PC-9 (cell line): ENCODE measurements around the gene NATD1. TPM values are rescaled to one million over a fixed set of nuclear protein-coding genes. Genes with fewer than 3 reads are reported as not detected.

Experiments
- BruUV-seq: library from RNA; stranded (reverse); fragments of 400-500 nt; replicated peaks from 2 replicates; lab custom pipeline; 2021; lab: Mats Ljungman, UMichigan
- CTCF ChIA-PET: fragments of 300-600 bp; sonication (Branson Sonifier 250); formaldehyde crosslinking; loops from one replicate; lab custom pipeline; 2022; ENCODE audit warnings: antibody characterized with exemption; lab: Charles Lee
- POLR2A ChIA-PET: fragments of 300-600 bp; sonication (Branson Sonifier 250); formaldehyde crosslinking; loops from one replicate; lab custom pipeline; 2022; ENCODE audit warnings: antibody characterized with exemption; ENCODE audit not compliant: unreplicated experiment; lab: Charles Lee
- DNase-seq, 2 experiments: peaks; one replicate each; pipeline versions ENCODE4 v3.0.0 to v3.0.0-alpha.2; 2015 to 2022; ENCODE audit warnings: mixed read lengths in 1 of 2
- H2AFZ ChIP-seq: fragments of 200-600 bp; sonication (generic); 2 replicates; pipeline ENCODE4 v1.8.1; 2017; ENCODE audit warnings: antibody characterized with exemption
- H3F3A ChIP-seq: fragments of 200-600 bp; sonication (generic); 2 replicates; pipeline ENCODE4 v1.8.1; 2017; ENCODE audit warnings: antibody characterized with exemption, mild to moderate bottlenecking, low read depth; ENCODE audit not compliant: insufficient read depth
- H3K27ac ChIP-seq: fragments of 200-600 bp; sonication (generic); 2 replicates; pipeline ENCODE4 v1.6.1; 2016; ENCODE audit warnings: mixed run types
- H3K27me3 ChIP-seq: fragments of 200-600 bp; sonication (generic); 2 replicates; pipeline ENCODE4 v1.6.1; 2016; ENCODE audit warnings: low read depth, mixed run types; ENCODE audit not compliant: insufficient read depth
- H3K36me3 ChIP-seq: fragments of 200-600 bp; sonication (generic); 2 replicates; pipeline ENCODE4 v1.6.1; 2016; ENCODE audit warnings: low read depth, mixed run types
- H3K4me1 ChIP-seq: fragments of 200-600 bp; sonication (generic); replicated peaks from 2 replicates; pipeline ENCODE4 v1.6.1; 2016; ENCODE audit warnings: mixed run types; ENCODE audit not compliant: insufficient read depth
- H3K4me2 ChIP-seq: fragments of 200-600 bp; sonication (generic); 2 replicates; pipeline ENCODE4 v1.6.1; 2017; ENCODE audit warnings: mixed run types
- H3K4me3 ChIP-seq: fragments of 200-600 bp; sonication (generic); 2 replicates; pipeline ENCODE4 v1.6.1; 2016; ENCODE audit warnings: mixed run types
- H3K79me2 ChIP-seq: fragments of 200-600 bp; sonication (generic); 2 replicates; pipeline ENCODE4 v1.6.1; 2017; ENCODE audit warnings: low read depth, mixed run types
- H3K9me2 ChIP-seq: fragments of 200-600 bp; sonication (generic); 2 replicates; pipeline ENCODE4 v1.8.1; 2017; ENCODE audit warnings: mild to moderate bottlenecking; ENCODE audit not compliant: insufficient read depth
- H3K9me3 ChIP-seq: fragments of 200-600 bp; sonication (generic); 2 replicates; pipeline ENCODE4 v1.8.1; 2016; ENCODE audit warnings: low read depth; ENCODE audit not compliant: insufficient read depth
- H4K20me1 ChIP-seq: fragments of 200-600 bp; sonication (generic); 2 replicates; pipeline ENCODE4 v1.8.1; 2017; ENCODE audit not compliant: insufficient read depth
- EZH2 ChIP-seq: fragments of 200-600 bp; sonication (generic); IDR thresholded peaks from 2 replicates; pipeline ENCODE4 v1.8.0; 2017; ENCODE audit warnings: antibody characterized with exemption, low read depth
- intact Hi-C: fragments of 100-400 bp; cut with micrococcal nuclease; formaldehyde crosslinking; loops from one replicate; pipeline ENCODE4 v1.10.0; 2022; ENCODE audit not compliant: unreplicated experiment
- total RNA-seq: library from RNA; stranded (reverse); gene quantifications from 2 replicates; pipeline ENCODE4 v1.2.3, GENCODE V29; 2021
- TF ChIP-seq, protein P1 (sequence below): fragments of 200-600 bp; sonication (generic); conservative IDR thresholded peaks from 2 replicates; pipeline ENCODE4 v1.6.1; 2017; ENCODE audit warnings: mixed run types, antibody characterized with exemption, mild to moderate bottlenecking, moderate library complexity

Gene NATD1
- total RNA-seq, 1 experiment from 2014 or later = 5.4 TPM

DNA sequence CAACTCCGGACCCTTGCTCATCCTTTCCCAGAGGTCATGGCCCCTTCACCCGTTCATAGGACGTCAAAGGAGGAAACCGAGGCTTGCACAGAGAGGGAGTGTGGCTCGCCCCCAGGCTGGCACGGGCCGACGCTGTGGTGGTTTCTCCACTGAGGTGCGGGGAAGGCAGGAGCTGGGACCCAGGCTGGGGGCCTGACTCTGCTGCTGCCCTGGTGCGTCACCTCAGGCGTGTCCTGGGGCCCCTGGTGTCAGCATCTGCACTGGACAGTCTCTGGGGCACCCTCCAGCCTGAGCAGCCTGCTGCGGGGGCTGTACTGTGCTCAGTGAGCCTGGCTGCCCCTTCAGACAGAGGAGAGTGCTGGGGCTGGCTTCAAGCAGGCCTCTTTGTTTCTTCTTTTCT lies 38.7 kb upstream of the NATD1 start:
- Histone ChIP-seq H3K9me3 (no peaks in the 10 kb centered on the region), H4K20me1 (peaks cover 65% of the 10 kb centered on the region), H3K79me2 (peaks cover 89% of the 10 kb centered on the region), H3K9me2 (no peaks in the 10 kb centered on the region), H3K4me3 (no peak overlapping the region), H3K27ac (no peak overlapping the region), H2AFZ (no peak overlapping the region), H3K4me1 (peaks cover 21% of the 10 kb centered on the region), H3K27me3 (no peaks in the 10 kb centered on the region), H3K36me3 (no peaks in the 10 kb centered on the region), H3K4me2 (no peak overlapping the region), H3F3A (peaks cover 20% of the 10 kb centered on the region)
- no peak for TF ChIP-seq EZH2
- TF ChIP-seq, protein P1, sequence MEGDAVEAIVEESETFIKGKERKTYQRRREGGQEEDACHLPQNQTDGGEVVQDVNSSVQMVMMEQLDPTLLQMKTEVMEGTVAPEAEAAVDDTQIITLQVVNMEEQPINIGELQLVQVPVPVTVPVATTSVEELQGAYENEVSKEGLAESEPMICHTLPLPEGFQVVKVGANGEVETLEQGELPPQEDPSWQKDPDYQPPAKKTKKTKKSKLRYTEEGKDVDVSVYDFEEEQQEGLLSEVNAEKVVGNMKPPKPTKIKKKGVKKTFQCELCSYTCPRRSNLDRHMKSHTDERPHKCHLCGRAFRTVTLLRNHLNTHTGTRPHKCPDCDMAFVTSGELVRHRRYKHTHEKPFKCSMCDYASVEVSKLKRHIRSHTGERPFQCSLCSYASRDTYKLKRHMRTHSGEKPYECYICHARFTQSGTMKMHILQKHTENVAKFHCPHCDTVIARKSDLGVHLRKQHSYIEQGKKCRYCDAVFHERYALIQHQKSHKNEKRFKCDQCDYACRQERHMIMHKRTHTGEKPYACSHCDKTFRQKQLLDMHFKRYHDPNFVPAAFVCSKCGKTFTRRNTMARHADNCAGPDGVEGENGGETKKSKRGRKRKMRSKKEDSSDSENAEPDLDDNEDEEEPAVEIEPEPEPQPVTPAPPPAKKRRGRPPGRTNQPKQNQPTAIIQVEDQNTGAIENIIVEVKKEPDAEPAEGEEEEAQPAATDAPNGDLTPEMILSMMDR = no peak
- ChIA-PET CTCF (no interaction called here), POLR2A (no interaction called here)
- intact Hi-C loops = no loop called here
- no peak for DNase-seq
- no TSS peak for BruUV-seq

DNA sequence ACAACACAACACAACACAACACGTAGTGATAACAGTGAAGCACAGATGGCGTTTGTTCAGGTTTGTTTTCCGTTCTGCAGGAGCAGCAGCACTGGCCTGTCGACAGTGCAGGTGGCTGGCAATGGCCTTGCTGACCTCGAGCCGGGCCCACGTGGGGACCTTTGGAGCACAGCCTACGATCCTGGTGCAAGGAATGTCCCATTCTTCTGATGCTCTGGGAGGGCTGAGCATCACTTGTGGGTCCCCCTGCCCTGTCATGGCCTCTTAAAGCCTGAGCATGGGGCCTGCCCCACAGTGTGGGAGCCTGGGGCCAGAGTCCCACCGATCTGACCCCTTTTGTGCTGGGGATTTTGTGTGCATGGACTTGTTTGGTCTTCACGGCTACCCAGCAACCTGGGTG lies 38.1 kb upstream of the NATD1 start:
- no peak for DNase-seq

DNA sequence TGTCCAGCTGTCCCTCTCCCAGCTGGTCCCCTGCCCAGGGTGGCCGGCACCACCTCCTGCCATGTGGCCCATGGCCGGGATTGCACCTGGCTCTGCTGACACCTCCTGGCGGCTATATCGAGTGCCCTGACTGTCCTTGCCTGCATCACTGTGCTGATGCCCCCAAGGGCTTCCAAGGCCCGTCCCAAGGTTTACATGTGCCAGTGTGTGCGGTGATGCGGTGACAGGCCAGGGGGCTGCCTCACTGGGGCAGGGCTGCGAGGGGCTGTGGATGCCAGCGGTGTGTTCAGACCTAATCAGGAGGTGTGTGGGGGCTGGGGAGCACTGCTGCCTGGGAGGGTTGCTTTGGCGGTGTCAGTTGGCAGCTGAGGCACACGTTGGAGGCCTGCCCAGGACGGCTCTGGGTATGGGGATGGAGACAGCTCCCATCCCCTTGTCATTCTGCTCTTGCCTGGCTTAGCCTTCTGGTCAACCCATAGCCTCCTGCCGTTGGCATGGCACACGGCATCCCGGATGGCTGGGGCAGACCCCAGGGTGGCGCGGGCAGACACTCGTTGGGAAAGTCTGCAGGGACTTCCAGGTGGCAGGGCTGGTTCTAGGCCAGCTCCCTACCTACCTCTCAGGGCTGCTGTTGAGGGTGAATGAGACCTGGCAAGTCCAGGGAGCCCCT lies 36.8 kb upstream of the NATD1 start:
- POLR2A ChIA-PET = interaction anchor here (0.7 kb wide), 1 partner anchor 101 kb away, joined by 5 read pairs; no protein-coding TSS in a partner anchor
- CTCF ChIA-PET = no interaction called here
- intact Hi-C loops = loop anchor here (5.0 kb wide), 2 partner anchors 38 to 163 kb away; partner anchors contain the start of genes DHRS7B and NATD1
- Histone ChIP-seq H3K79me2 (peaks cover 90% of the 10 kb centered on the region), H3K27ac (no peak overlapping the region), H3K9me3 (no peaks in the 10 kb centered on the region), H3K4me3 (no peak overlapping the region), H4K20me1 (peaks cover 48% of the 10 kb centered on the region), H3K36me3 (no peaks in the 10 kb centered on the region), H2AFZ (no peak overlapping the region), H3K4me2 (no peak overlapping the region), H3K27me3 (no peaks in the 10 kb centered on the region), H3K4me1 (peaks cover 24% of the 10 kb centered on the region), H3F3A (peaks cover 31% of the 10 kb centered on the region), H3K9me2 (no peaks in the 10 kb centered on the region)
- no peak for DNase-seq
- TF ChIP-seq, protein P1 = no peak
- TF ChIP-seq EZH2 = no peak
- no TSS peak for BruUV-seq

More for the DNA sequence above, 38.1 kb upstream of the NATD1 start:
- Histone ChIP-seq H2AFZ (no peak overlapping the region), H3F3A (peaks cover 24% of the 10 kb centered on the region), H3K4me3 (no peak overlapping the region), H3K4me2 (no peak overlapping the region), H4K20me1 (peaks cover 60% of the 10 kb centered on the region), H3K9me3 (no peaks in the 10 kb centered on the region), H3K27me3 (no peaks in the 10 kb centered on the region), H3K9me2 (no peaks in the 10 kb centered on the region), H3K79me2 (peaks cover 89% of the 10 kb centered on the region), H3K4me1 (peaks cover 24% of the 10 kb centered on the region), H3K27ac (no peak overlapping the region), H3K36me3 (no peaks in the 10 kb centered on the region)
- POLR2A ChIA-PET = no interaction called here
- CTCF ChIA-PET = no interaction called here
- intact Hi-C loops = no loop called here
- TF ChIP-seq EZH2 = no peak
- TF ChIP-seq, protein P1 = no peak
- BruUV-seq = no TSS peak
